ENCODE measurements around the gene ATP6V0C.

The ATP6V0C gene

GRCh38 chr16:2497695-2498484, 15.9 kb upstream of the ATP6V0C start:
- TF ChIP-seq SIN3A (IDR thresholded peaks at IDR 0.05; ENCODE audit: borderline replicate concordance, insufficient read depth, low read length) (no peak), TAF1 (IDR thresholded peaks at IDR 0.05; ENCODE audit: borderline replicate concordance, insufficient read depth, low read length) (no peak), REST (IDR thresholded peaks at IDR 0.05; ENCODE audit: insufficient read depth in 1 of 2, low read depth in 2 of 2, low read length in 2 of 2) (no peak), FOXP2 (optimal IDR thresholded peaks at IDR 0.05; ENCODE audit: borderline replicate concordance, extremely low read depth, extremely low read length, insufficient read depth) (no peak), POLR2AphosphoS5 (IDR thresholded peaks at IDR 0.05; ENCODE audit: low read depth, low read length) (no peak)

DNA sequence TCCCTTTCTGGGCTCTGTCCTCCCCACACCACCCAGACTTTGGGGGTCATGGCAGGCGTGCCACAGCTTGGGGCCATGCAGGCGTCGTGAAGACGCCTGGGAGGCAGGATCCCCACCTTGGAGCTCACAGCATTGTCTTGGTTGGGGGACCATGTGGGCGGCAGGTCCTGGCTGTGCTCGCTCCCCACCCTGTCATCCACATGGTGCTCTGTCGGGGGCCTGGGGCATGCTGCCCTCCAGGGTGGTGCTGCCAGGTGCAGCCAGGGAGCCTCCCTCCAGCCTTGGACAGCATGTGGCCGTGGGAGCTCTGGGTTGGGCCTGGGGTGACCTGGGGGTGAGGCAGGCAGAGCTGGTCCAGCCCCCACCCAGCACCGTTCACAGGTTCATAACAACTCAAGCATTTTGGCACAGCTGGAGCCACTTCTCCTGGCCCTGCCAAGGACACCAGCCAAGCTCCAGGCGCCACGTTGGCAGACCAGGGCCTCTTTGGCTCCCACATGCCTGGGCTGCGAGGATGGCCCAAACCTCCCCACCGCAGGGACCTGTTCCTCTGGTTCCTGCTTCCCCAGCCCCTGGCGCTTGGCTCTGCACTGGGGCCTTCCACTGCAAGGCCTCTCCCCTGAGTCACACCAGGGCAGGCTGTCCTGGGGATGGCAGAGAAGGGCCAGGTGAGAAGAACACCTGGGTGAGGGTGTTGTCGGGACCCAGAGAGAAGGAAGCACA, 15.1 kb upstream of the ATP6V0C start:
- TF ChIP-seq TAF1 (IDR thresholded peaks at IDR 0.05; ENCODE audit: borderline replicate concordance, insufficient read depth, low read length) (no peak), POLR2AphosphoS5 (IDR thresholded peaks at IDR 0.05; ENCODE audit: low read depth, low read length) (no peak), REST (IDR thresholded peaks at IDR 0.05; ENCODE audit: insufficient read depth in 1 of 2, low read depth in 2 of 2, low read length in 2 of 2) (no peak), FOXP2 (optimal IDR thresholded peaks at IDR 0.05; ENCODE audit: borderline replicate concordance, extremely low read depth, extremely low read length, insufficient read depth) (no peak), SIN3A (IDR thresholded peaks at IDR 0.05; ENCODE audit: borderline replicate concordance, insufficient read depth, low read length) (no peak)

- no peak for TF ChIP-seq TAF1 (IDR thresholded peaks at IDR 0.05; ENCODE audit: borderline replicate concordance, insufficient read depth, low read length)
- TF ChIP-seq SIN3A (IDR thresholded peaks at IDR 0.05; ENCODE audit: borderline replicate concordance, insufficient read depth, low read length): no peak
- TF ChIP-seq REST (IDR thresholded peaks at IDR 0.05; ENCODE audit: insufficient read depth in 1 of 2, low read depth in 2 of 2, low read length in 2 of 2): no peak
- no peak for TF ChIP-seq FOXP2 (optimal IDR thresholded peaks at IDR 0.05; ENCODE audit: borderline replicate concordance, extremely low read depth, extremely low read length, insufficient read depth)
Measured at GRCh38 chr16:2499454-2499853, 14.3 kb upstream of the ATP6V0C start.

GRCh38 chr16:2499890-2500429, 13.8 kb upstream of the ATP6V0C start:
- no peak for TF ChIP-seq FOXP2 (optimal IDR thresholded peaks at IDR 0.05; ENCODE audit: borderline replicate concordance, extremely low read depth, extremely low read length, insufficient read depth)
- TF ChIP-seq SIN3A (IDR thresholded peaks at IDR 0.05; ENCODE audit: borderline replicate concordance, insufficient read depth, low read length): no peak
- no peak for TF ChIP-seq TAF1 (IDR thresholded peaks at IDR 0.05; ENCODE audit: borderline replicate concordance, insufficient read depth, low read length)
- no peak for TF ChIP-seq POLR2AphosphoS5 (IDR thresholded peaks at IDR 0.05; ENCODE audit: low read depth, low read length)
- no peak for TF ChIP-seq REST (IDR thresholded peaks at IDR 0.05; ENCODE audit: insufficient read depth in 1 of 2, low read depth in 2 of 2, low read length in 2 of 2)

All from PFSK-1 (cell line).